B cell (primary cell): Measurements from ENCODE around the gene DUSP7. TPM values are rescaled to one million over a fixed set of nuclear protein-coding genes. Genes with fewer than 3 reads are reported as not detected.

Experiments used
- ATAC-seq: fragments of 200-7000 bp; cut with Tn5 transposase; one replicate; pipeline ENCODE4 v1.10.0; 2021; ENCODE audit warnings: low read depth, mild to moderate bottlenecking, moderate number of reproducible peaks, moderate library complexity
- CTCF ChIA-PET: fragments of 350-600 bp; sonication (Branson Sonifier 250); formaldehyde crosslinking; loops from one replicate; lab custom pipeline; 2021; ENCODE audit warnings: antibody characterized with exemption, inconsistent platforms; lab: Charles Lee
- POLR2A ChIA-PET: fragments of 350-600 bp; sonication (Branson Sonifier 250); formaldehyde crosslinking; loops from one replicate; lab custom pipeline; 2021; ENCODE audit warnings: antibody characterized with exemption; lab: Charles Lee
- DNase-seq: peaks from one replicate; pipeline ENCODE4 v3.0.0; 2013
- H2AFZ ChIP-seq: 2 replicates; pipeline ENCODE4 v1.6.1; 2012; ENCODE audit warnings: mild to moderate bottlenecking, low read depth, low read length; ENCODE audit not compliant: insufficient read depth, poor library complexity, severe bottlenecking
- H3K27ac ChIP-seq, 2 donors: 1 replicate in 1 of 2; 2 replicates in 1 of 2; pipeline ENCODE4 v1.5.1; 2012 to 2013; ENCODE audit warnings: low read length in 2 of 2, mild to moderate bottlenecking in 2 of 2, moderate library complexity in 1 of 2
- H3K27me3 ChIP-seq, 4 experiments: fragments of 200-600 bp in 1 of 4; sonication (generic) in 1 of 4; replicated peaks in 1 of 4; 1 replicate in 2 of 4; 2 replicates in 2 of 4; pipeline versions ENCODE4 v1.6.1 to v1.7.0; 2013 to 2016; ENCODE audit warnings: low read length in 3 of 4, mild to moderate bottlenecking in 2 of 4, mixed read lengths in 1 of 4, moderate library complexity in 1 of 4; ENCODE audit not compliant: insufficient read depth in 4 of 4, control insufficient read depth in 3 of 4; ENCODE audit errors: control extremely low read depth in 1 of 4
- H3K36me3 ChIP-seq, 2 experiments: replicated peaks in 1 of 2; 1 replicate in 1 of 2; 2 replicates in 1 of 2; pipeline versions ENCODE4 v1.6.1 to v1.7.1; 2013; ENCODE audit warnings: low read length in 1 of 2; ENCODE audit not compliant: insufficient read depth in 2 of 2, control insufficient read depth in 1 of 2; ENCODE audit errors: control extremely low read depth in 1 of 2, extremely low read depth in 1 of 2
- H3K4me1 ChIP-seq, 2 donors: fragments of 200-600 bp in 1 of 2; sonication (generic) in 1 of 2; 1 replicate in 1 of 2; 2 replicates in 1 of 2; pipeline versions ENCODE4 v1.5.1 to v1.6.1; 2013 to 2017; ENCODE audit warnings: low read length in 2 of 2; ENCODE audit not compliant: control insufficient read depth in 2 of 2, insufficient read depth in 2 of 2
- H3K4me2 ChIP-seq: replicated peaks from 2 replicates; pipeline ENCODE3; 2012; ENCODE audit warnings: mild to moderate bottlenecking, low read depth, low read length; ENCODE audit not compliant: poor library complexity, severe bottlenecking
- H3K4me3 ChIP-seq, 5 experiments: fragments of 200-600 bp in 1 of 5; sonication (generic) in 1 of 5; 1 replicate in 3 of 5; 2 replicates in 2 of 5; pipeline versions ENCODE4 v1.5.1 to v1.7.0; 2011 to 2016; ENCODE audit warnings: low read length in 4 of 5, mild to moderate bottlenecking in 4 of 5, low read depth in 2 of 5, control low read depth in 1 of 5, moderate library complexity in 1 of 5; ENCODE audit not compliant: insufficient read depth in 1 of 5; ENCODE audit errors: control extremely low read depth in 1 of 5, extremely low read depth in 1 of 5
- H3K79me2 ChIP-seq: fragments of 200-600 bp; sonication (generic); one replicate; pipeline ENCODE4 v1.6.0; 2016; ENCODE audit warnings: low read length; ENCODE audit not compliant: control insufficient read depth, insufficient read depth
- H3K9ac ChIP-seq: fragments of 200-600 bp; sonication (generic); 2 replicates; pipeline ENCODE4 v1.6.1; 2017; ENCODE audit warnings: mild to moderate bottlenecking, low read length, moderate library complexity
- H3K9me3 ChIP-seq, 3 donors: one replicate each; pipeline versions ENCODE4 v1.6.1 to v1.7.1; 2013; ENCODE audit warnings: low read length in 2 of 3; ENCODE audit not compliant: control insufficient read depth in 2 of 3, insufficient read depth in 1 of 3; ENCODE audit errors: control extremely low read depth in 1 of 3
- H4K20me1 ChIP-seq: 2 replicates; pipeline ENCODE4 v1.6.0; 2012; ENCODE audit warnings: mild to moderate bottlenecking, low read length; ENCODE audit not compliant: insufficient read depth, control insufficient read depth, poor library complexity, severe bottlenecking
- H3K27ac Mint-ChIP-seq: one replicate; pipeline ENCODE4 v1.8.0; 2021; ENCODE audit warnings: mixed read lengths
- H3K27me3 Mint-ChIP-seq: one replicate; pipeline ENCODE4 v1.8.0; 2021; ENCODE audit warnings: mixed read lengths
- H3K4me1 Mint-ChIP-seq: one replicate; pipeline ENCODE4 v1.8.0; 2021; ENCODE audit warnings: mixed read lengths
- H3K4me3 Mint-ChIP-seq: one replicate; pipeline ENCODE4 v1.8.0; 2021; ENCODE audit warnings: mixed read lengths
- H3K9me3 Mint-ChIP-seq: one replicate; pipeline ENCODE4 v1.8.0; 2022; ENCODE audit warnings: mixed read lengths; ENCODE audit not compliant: insufficient read depth
- EZH2 ChIP-seq: IDR thresholded peaks from 2 replicates; pipeline ENCODE4 v1.6.1; 2012; ENCODE audit warnings: borderline replicate concordance, low read depth, mild to moderate bottlenecking, moderate library complexity, low read length; ENCODE audit not compliant: insufficient read depth, poor library complexity, severe bottlenecking
- WGBS: methylation state at CpG from one replicate; pipeline ENCODE4 v1.1.5; 2013; ENCODE audit warnings: missing lambda C conversion rate; ENCODE audit not compliant: insufficient coverage; 5-methylcytosine and 5-hydroxymethylcytosine counted together
- intact Hi-C: fragments of 100-400 bp; cut with micrococcal nuclease; formaldehyde crosslinking; loops from one replicate; pipeline ENCODE4 v1.10.0; 2022
- polyA plus RNA-seq: library from polyadenylated mRNA; depleted of rRNA; stranded (reverse); fragments of >200 nt; gene quantifications from 2 replicates; pipeline ENCODE4 v1.2.3, GENCODE V29; 2012
- total RNA-seq, 2 donors: library from RNA; stranded (reverse); fragments of 120-200 nt in 1 of 2; gene quantifications; 1 replicate in 1 of 2; 2 replicates in 1 of 2; pipeline versions ENCODE4 v1.2.3 to v1.2.4, GENCODE V29; 2013 to 2022
- TF ChIP-seq, protein P1 (sequence below): fragments of 200-600 bp; IDR thresholded peaks from one replicate; pipeline ENCODE4 v1.8.0; 2022; ENCODE audit warnings: antibody characterized with exemption, mild to moderate bottlenecking

DUSP7 gene
- total and polyA plus RNA-seq, 2 donors (not counting 1 experiment from before 2014, with no cell fraction given) = 5.1 to 6.9 TPM

DNA sequence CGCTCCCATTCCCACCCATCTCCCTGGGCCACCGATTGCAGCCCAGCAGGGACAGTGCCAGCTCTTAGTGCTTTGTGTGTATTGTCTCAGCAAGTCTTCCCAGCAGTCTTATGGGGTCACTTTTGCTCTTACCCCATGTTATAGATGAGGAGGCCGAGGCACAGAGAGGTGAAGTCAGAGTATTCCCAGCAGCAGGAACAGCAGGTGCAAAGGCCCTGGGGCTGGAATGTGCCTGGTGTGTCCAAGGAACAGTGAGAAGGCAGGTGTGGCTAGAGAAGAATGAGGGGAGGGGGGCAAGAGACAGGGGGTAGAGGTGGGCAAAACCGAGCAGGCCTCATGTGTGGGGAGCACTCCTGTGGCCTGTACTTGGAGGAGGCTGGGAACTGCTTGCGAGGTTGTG is 12.8 kb upstream of the DUSP7 start:
- no peak overlapping the region for H3K4me3 ChIP-seq
- no peaks in the 10 kb centered on the region for H3K4me1 ChIP-seq
- H4K20me1 ChIP-seq = no peaks in the 10 kb centered on the region
- CTCF ChIA-PET = no interaction called here
- intact Hi-C loops = no loop called here
- ATAC-seq = no peak
- no peak overlapping the region for H3K27ac ChIP-seq
- H3K9me3 Mint-ChIP-seq = no peaks in the 10 kb centered on the region
- H3K9ac ChIP-seq = no peak overlapping the region
- H3K27me3 ChIP-seq = no peaks in the 10 kb centered on the region
- POLR2A ChIA-PET = no interaction called here
- no peaks in the 10 kb centered on the region for H3K79me2 ChIP-seq
- WGBS = 100% methylated on average over 2 of the region's 5 CpGs
- H3K36me3 ChIP-seq = no peaks in the 10 kb centered on the region
- H2AFZ ChIP-seq = no peak overlapping the region
- no peak overlapping the region for H3K27ac Mint-ChIP-seq
- H3K9me3 ChIP-seq = no peaks in the 10 kb centered on the region
- no peaks in the 10 kb centered on the region for H3K4me1 Mint-ChIP-seq
- H3K4me3 Mint-ChIP-seq = no peak overlapping the region
- no peak for DNase-seq
- H3K4me2 ChIP-seq = no peak overlapping the region
- no peaks in the 10 kb centered on the region for H3K27me3 Mint-ChIP-seq
- TF ChIP-seq, protein P1, sequence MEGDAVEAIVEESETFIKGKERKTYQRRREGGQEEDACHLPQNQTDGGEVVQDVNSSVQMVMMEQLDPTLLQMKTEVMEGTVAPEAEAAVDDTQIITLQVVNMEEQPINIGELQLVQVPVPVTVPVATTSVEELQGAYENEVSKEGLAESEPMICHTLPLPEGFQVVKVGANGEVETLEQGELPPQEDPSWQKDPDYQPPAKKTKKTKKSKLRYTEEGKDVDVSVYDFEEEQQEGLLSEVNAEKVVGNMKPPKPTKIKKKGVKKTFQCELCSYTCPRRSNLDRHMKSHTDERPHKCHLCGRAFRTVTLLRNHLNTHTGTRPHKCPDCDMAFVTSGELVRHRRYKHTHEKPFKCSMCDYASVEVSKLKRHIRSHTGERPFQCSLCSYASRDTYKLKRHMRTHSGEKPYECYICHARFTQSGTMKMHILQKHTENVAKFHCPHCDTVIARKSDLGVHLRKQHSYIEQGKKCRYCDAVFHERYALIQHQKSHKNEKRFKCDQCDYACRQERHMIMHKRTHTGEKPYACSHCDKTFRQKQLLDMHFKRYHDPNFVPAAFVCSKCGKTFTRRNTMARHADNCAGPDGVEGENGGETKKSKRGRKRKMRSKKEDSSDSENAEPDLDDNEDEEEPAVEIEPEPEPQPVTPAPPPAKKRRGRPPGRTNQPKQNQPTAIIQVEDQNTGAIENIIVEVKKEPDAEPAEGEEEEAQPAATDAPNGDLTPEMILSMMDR = no peak
- no peak for TF ChIP-seq EZH2

DNA sequence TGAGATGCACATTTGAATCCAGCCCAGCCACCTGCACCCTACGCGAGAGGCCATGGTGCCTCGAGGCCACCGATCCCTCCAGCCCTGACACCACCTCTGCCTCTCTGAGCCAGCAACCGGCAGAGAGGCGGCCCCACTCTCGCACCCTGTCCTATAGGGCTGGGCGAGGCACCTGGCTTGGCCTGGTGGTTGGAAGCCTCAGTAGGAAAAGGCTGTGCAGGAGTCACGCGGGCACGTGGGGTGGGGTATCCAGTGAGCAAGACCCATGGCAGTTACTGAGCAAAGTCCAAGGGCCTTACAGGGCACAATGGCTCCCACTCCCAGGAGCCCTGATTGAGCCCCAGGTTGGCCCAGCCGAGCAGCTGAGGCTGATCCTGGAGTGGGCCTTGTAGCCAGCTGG is 12.4 kb upstream of the DUSP7 start:
- H3K9me3 Mint-ChIP-seq = no peaks in the 10 kb centered on the region
- CTCF ChIA-PET = no interaction called here
- H3K27me3 Mint-ChIP-seq = no peaks in the 10 kb centered on the region

More for the DNA sequence above, 12.4 kb upstream of the DUSP7 start:
- DNase-seq (no peak), ATAC-seq (no peak)
- intact Hi-C loops = no loop called here
- Histone ChIP-seq H3K9me3 (no peaks in the 10 kb centered on the region), H3K4me2 (no peak overlapping the region), H3K9ac (no peak overlapping the region), H4K20me1 (no peaks in the 10 kb centered on the region), H3K27me3 (no peaks in the 10 kb centered on the region), H3K79me2 (no peaks in the 10 kb centered on the region), H3K4me1 (no peaks in the 10 kb centered on the region), H3K36me3 (no peaks in the 10 kb centered on the region), H3K27ac (no peak overlapping the region), H3K4me3 (no peak overlapping the region), H2AFZ (no peak overlapping the region)
- Mint-ChIP-seq H3K27ac (no peak overlapping the region), H3K4me1 (peaks cover under 1% of the 10 kb centered on the region), H3K4me3 (no peak overlapping the region)
- TF ChIP-seq EZH2 = no peak
- TF ChIP-seq, protein P1 = no peak
- POLR2A ChIA-PET = no interaction called here
- 97% methylated on average over 12 of the region's 12 CpGs for WGBS
